SHP77 (cell line): ENCODE measurements around the gene SPATA3.
"Not testable (repeated sequence)": the region's sequence is repeated elsewhere in the genome, so short reads cannot be mapped to it uniquely, and the experiment has no call there.

ENCODE experiments used
- DNase-seq, 2 experiments: peaks; one replicate each; lab custom pipeline; 2025; lab: John Stamatoyannopoulos, UW

Gene SPATA3

GRCh38 chr2:230998882-230999281, 3.0 kb downstream of the SPATA3 start:
- no peak for DNase-seq

- no peak for DNase-seq
Observed at GRCh38 chr2:230999477-230999876, 3.6 kb downstream of the SPATA3 start.

GRCh38 chr2:231000211-231000904, 4.4 kb downstream of the SPATA3 start:
- no peak for DNase-seq

- no peak for DNase-seq
Observed at GRCh38 chr2:231001036-231001435, 5.1 kb downstream of the SPATA3 start.

GRCh38 chr2:231001921-231002320, 6.0 kb downstream of the SPATA3 start:
- no peak for DNase-seq

- no peak for DNase-seq
Observed at GRCh38 chr2:231002641-231003040, 6.7 kb downstream of the SPATA3 start.

- DNase-seq: no peak
Observed at GRCh38 chr2:231003186-231003585, 7.3 kb downstream of the SPATA3 start.

GRCh38 chr2:231004930-231005329, 9.0 kb downstream of the SPATA3 start:
- not testable (repeated sequence) for DNase-seq

- DNase-seq: no peak
Observed at GRCh38 chr2:231007286-231008098, 11.6 kb downstream of the SPATA3 start.

GRCh38 chr2:231008131-231008530, 12.2 kb downstream of the SPATA3 start:
- no peak for DNase-seq

GRCh38 chr2:231009236-231009919, 13.5 kb downstream of the SPATA3 start:
- no peak for DNase-seq

GRCh38 chr2:231010201-231010730, 14.3 kb downstream of the SPATA3 start:
- no peak for DNase-seq

GRCh38 chr2:231011526-231011925, 15.6 kb downstream of the SPATA3 start:
- DNase-seq: no peak

GRCh38 chr2:231012463-231012862, 16.5 kb downstream of the SPATA3 start:
- no peak for DNase-seq

- no peak for DNase-seq
Observed at GRCh38 chr2:231013820-231014219, 17.9 kb downstream of the SPATA3 start.

GRCh38 chr2:231015478-231015877, 19.6 kb downstream of the SPATA3 start:
- DNase-seq: no peak

GRCh38 chr2:231015926-231016325, 20.0 kb downstream of the SPATA3 start:
- no peak for DNase-seq

- DNase-seq: no peak
Observed at GRCh38 chr2:231016566-231017230, 20.8 kb downstream of the SPATA3 start.

- DNase-seq: no peak
Observed at GRCh38 chr2:231017231-231017598, 21.3 kb downstream of the SPATA3 start.

GRCh38 chr2:231018184-231018583, 22.3 kb downstream of the SPATA3 start:
- DNase-seq: no peak

- DNase-seq: not testable (repeated sequence)
Observed at GRCh38 chr2:231025059-231025458, 29.1 kb downstream of the SPATA3 start.

- DNase-seq: no peak
Observed at GRCh38 chr2:231028889-231029288, 33.0 kb downstream of the SPATA3 start.
